ENCODE measurements around the gene DHRS13. TPM values are rescaled to one million over a fixed set of nuclear protein-coding genes. Genes with fewer than 3 reads are reported as not detected.

DHRS13 gene
- 10 to 100 TPM; 26.8 to 27.8 TPM for total RNA-seq

- Mint-ChIP-seq H3K27me3 (no peaks in the 10 kb centered on the region), H3K36me3 (ENCODE audit: low read depth) (peaks cover 41% of the 10 kb centered on the region), H3K27ac (peak within 1 kb of the TSS; percentile 89), H3K9me3 (no peaks in the 10 kb centered on the region), H3K4me3 (peak within 1 kb of the TSS; percentile 88), H3K4me1 (peaks cover 45% of the 10 kb centered on the region)
- DNase-seq = peak; percentile 93
- ChIA-PET CTCF (interaction anchor here (0.6 to 5.3 kb wide), 31 partner anchors 7 to 268 kb away, joined by 3 to 32 read pairs (median 4); partner anchors contain the start of genes NEK8, PHF12 and TLCD1), POLR2A (no interaction called here)
Observed at GRCh38 chr17:28902819-28903545, at the start of gene DHRS13. Gene DHRS13 (minus strand): TSS chr17:28903079. CDS start chr17:28902944, 135 bp downstream.

- no peaks in the 10 kb centered on the region for H3K9me3 Mint-ChIP-seq
- peaks cover 15% of the 10 kb centered on the region for H3K4me1 Mint-ChIP-seq
- DNase-seq = peak; percentile 98
- peaks cover 26% of the 10 kb centered on the region for H3K36me3 Mint-ChIP-seq (ENCODE audit: low read depth)
- no peak overlapping the region for H3K4me3 Mint-ChIP-seq
- H3K27me3 Mint-ChIP-seq = no peaks in the 10 kb centered on the region
- no peak overlapping the region for H3K27ac Mint-ChIP-seq
- POLR2A ChIA-PET = interaction anchor here (0.8 to 1.6 kb wide), 3 partner anchors 188 to 233 kb away, joined by 3 to 10 read pairs (median 3); partner anchors contain the start of gene RPL23A
- CTCF ChIA-PET = interaction anchor here (0.5 to 4.2 kb wide), 27 partner anchors 12 to 232 kb away, joined by 3 to 41 read pairs (median 4); partner anchors contain the start of genes DHRS13, RPL23A and TLCD1
Observed at GRCh38 chr17:28951991-28952975, 49.4 kb upstream of the DHRS13 start.

GRCh38 chr17:28951428-28951990, 48.6 kb upstream of the DHRS13 start, which contains the start of gene PHF12:
Gene PHF12 (minus strand): TSS chr17:28951518. CDS start chr17:28950960, 558 bp downstream.
- Mint-ChIP-seq H3K4me3 (peak within 1 kb of the TSS; percentile 92), H3K9me3 (no peaks in the 10 kb centered on the region), H3K36me3 (ENCODE audit: low read depth) (peaks cover 26% of the 10 kb centered on the region), H3K27ac (peak within 1 kb of the TSS; percentile 92), H3K4me1 (peaks cover 21% of the 10 kb centered on the region), H3K27me3 (no peaks in the 10 kb centered on the region)
- DNase-seq = peak; percentile 100
- ChIA-PET CTCF (interaction anchor here (0.7 to 4.2 kb wide), 11 partner anchors 12 to 232 kb away, joined by 3 to 41 read pairs (median 5); partner anchors contain the start of genes DHRS13, RPL23A and TLCD1), POLR2A (interaction anchor here (0.8 to 1.6 kb wide), 3 partner anchors 189 to 232 kb away, joined by 3 to 10 read pairs (median 3); partner anchors contain the start of gene RPL23A)

GRCh38 chr17:28950752-28951427, 48.0 kb upstream of the DHRS13 start:
- peak overlapping the region; percentile 92 for H3K4me3 Mint-ChIP-seq
- POLR2A ChIA-PET = interaction anchor here (0.8 to 1.6 kb wide), 3 partner anchors 189 to 231 kb away, joined by 3 to 10 read pairs (median 3); partner anchors contain the start of gene RPL23A

GRCh38 chr17:28950017-28950751, 47.3 kb upstream of the DHRS13 start:
- peak overlapping the region; percentile 92 for H3K27ac Mint-ChIP-seq
- DNase-seq = peak; percentile 62
- ChIA-PET POLR2A (interaction anchor here (0.7 to 1.1 kb wide), 4 partner anchors 27 to 234 kb away, joined by 3 to 5 read pairs (median 4); no protein-coding TSS in a partner anchor), CTCF (interaction anchor here (0.6 to 4.2 kb wide), 21 partner anchors 12 to 1480 kb away, joined by 3 to 23 read pairs (median 4); partner anchors contain the start of gene TLCD1)
- no peaks in the 10 kb centered on the region for H3K27me3 Mint-ChIP-seq
- H3K4me3 Mint-ChIP-seq = peak overlapping the region; percentile 92
- no peaks in the 10 kb centered on the region for H3K9me3 Mint-ChIP-seq
- peaks cover 35% of the 10 kb centered on the region for H3K4me1 Mint-ChIP-seq
- H3K36me3 Mint-ChIP-seq (ENCODE audit: low read depth) = peaks cover 35% of the 10 kb centered on the region

More at GRCh38 chr17:28950752-28951427, 48.0 kb upstream of the DHRS13 start:
- Mint-ChIP-seq H3K36me3 (ENCODE audit: low read depth) (peaks cover 31% of the 10 kb centered on the region), H3K4me1 (peaks cover 28% of the 10 kb centered on the region), H3K9me3 (no peaks in the 10 kb centered on the region), H3K27ac (peak overlapping the region; percentile 92), H3K27me3 (no peaks in the 10 kb centered on the region)
- DNase-seq = no peak
- CTCF ChIA-PET = interaction anchor here (0.7 to 4.2 kb wide), 15 partner anchors 13 to 231 kb away, joined by 3 to 41 read pairs (median 6); partner anchors contain the start of genes DHRS13, RPL23A and TLCD1

- peak; percentile 53 for DNase-seq
- Mint-ChIP-seq H3K4me3 (peak overlapping the region; percentile 92), H3K9me3 (no peaks in the 10 kb centered on the region), H3K27me3 (no peaks in the 10 kb centered on the region), H3K36me3 (ENCODE audit: low read depth) (peaks cover 41% of the 10 kb centered on the region), H3K27ac (peak overlapping the region; percentile 93), H3K4me1 (peaks cover 41% of the 10 kb centered on the region)
- POLR2A ChIA-PET = interaction anchor here (0.6 to 1.1 kb wide), 5 partner anchors 26 to 341 kb away, joined by 3 to 5 read pairs (median 3); no protein-coding TSS in a partner anchor
- CTCF ChIA-PET = interaction anchor here (0.6 to 4.2 kb wide), 22 partner anchors 11 to 1480 kb away, joined by 3 to 23 read pairs (median 4); partner anchors contain the start of gene TLCD1
Observed at GRCh38 chr17:28949185-28950016, 46.5 kb upstream of the DHRS13 start.

- peak overlapping the region; percentile 92 for H3K4me3 Mint-ChIP-seq
- no peaks in the 10 kb centered on the region for H3K27me3 Mint-ChIP-seq
- POLR2A ChIA-PET = no interaction called here
- peaks cover 47% of the 10 kb centered on the region for H3K4me1 Mint-ChIP-seq
- CTCF ChIA-PET = interaction anchor here (0.6 to 4.2 kb wide), 6 partner anchors 10 to 222 kb away, joined by 3 to 23 read pairs (median 6); partner anchors contain the start of gene TLCD1
- peaks cover 47% of the 10 kb centered on the region for H3K36me3 Mint-ChIP-seq (ENCODE audit: low read depth)
- H3K27ac Mint-ChIP-seq = peak overlapping the region; percentile 93
- no peaks in the 10 kb centered on the region for H3K9me3 Mint-ChIP-seq
- DNase-seq = no peak
Observed at GRCh38 chr17:28948873-28949184, 46.0 kb upstream of the DHRS13 start.

GRCh38 chr17:28948342-28948741, 45.5 kb upstream of the DHRS13 start:
- CTCF ChIA-PET = interaction anchor here (0.7 to 4.2 kb wide), 3 partner anchors 10 to 222 kb away, joined by 3 to 15 read pairs (median 6); no protein-coding TSS in a partner anchor
- no peak for DNase-seq
- peak overlapping the region; percentile 93 for H3K27ac Mint-ChIP-seq
- H3K27me3 Mint-ChIP-seq = no peaks in the 10 kb centered on the region
- peak overlapping the region; percentile 92 for H3K4me3 Mint-ChIP-seq
- peaks cover 51% of the 10 kb centered on the region for H3K4me1 Mint-ChIP-seq
- POLR2A ChIA-PET = no interaction called here
- peaks cover 52% of the 10 kb centered on the region for H3K36me3 Mint-ChIP-seq (ENCODE audit: low read depth)
- H3K9me3 Mint-ChIP-seq = no peaks in the 10 kb centered on the region

GRCh38 chr17:28947639-28948038, 44.8 kb upstream of the DHRS13 start:
- ChIA-PET CTCF (interaction anchor here (0.7 to 4.2 kb wide), 3 partner anchors 9 to 221 kb away, joined by 3 to 15 read pairs (median 6); no protein-coding TSS in a partner anchor), POLR2A (no interaction called here)
- Mint-ChIP-seq H3K27ac (peak overlapping the region; percentile 78), H3K4me1 (peaks cover 53% of the 10 kb centered on the region), H3K36me3 (ENCODE audit: low read depth) (peaks cover 57% of the 10 kb centered on the region), H3K4me3 (peak overlapping the region; percentile 92), H3K9me3 (no peaks in the 10 kb centered on the region), H3K27me3 (no peaks in the 10 kb centered on the region)
- no peak for DNase-seq

- CTCF ChIA-PET = interaction anchor here (1.1 to 2.1 kb wide), 7 partner anchors 10 to 219 kb away, joined by 3 to 7 read pairs (median 4); partner anchors contain the start of gene DHRS13
- Mint-ChIP-seq H3K4me3 (peak overlapping the region; percentile 34), H3K27ac (peak overlapping the region; percentile 84), H3K36me3 (ENCODE audit: low read depth) (peaks cover 61% of the 10 kb centered on the region), H3K9me3 (no peaks in the 10 kb centered on the region), H3K4me1 (peaks cover 62% of the 10 kb centered on the region), H3K27me3 (no peaks in the 10 kb centered on the region)
- no peak for DNase-seq
- POLR2A ChIA-PET = no interaction called here
Observed at GRCh38 chr17:28946239-28946638, 43.4 kb upstream of the DHRS13 start.
